T-helper 22 cell (primary cell): ENCODE data around the gene PTAFR.

Experiments used
- DNase-seq: peaks from one replicate; pipeline ENCODE4 v3.0.0-alpha.2; 2020; ENCODE audit warnings: low read depth

Gene PTAFR

DNA sequence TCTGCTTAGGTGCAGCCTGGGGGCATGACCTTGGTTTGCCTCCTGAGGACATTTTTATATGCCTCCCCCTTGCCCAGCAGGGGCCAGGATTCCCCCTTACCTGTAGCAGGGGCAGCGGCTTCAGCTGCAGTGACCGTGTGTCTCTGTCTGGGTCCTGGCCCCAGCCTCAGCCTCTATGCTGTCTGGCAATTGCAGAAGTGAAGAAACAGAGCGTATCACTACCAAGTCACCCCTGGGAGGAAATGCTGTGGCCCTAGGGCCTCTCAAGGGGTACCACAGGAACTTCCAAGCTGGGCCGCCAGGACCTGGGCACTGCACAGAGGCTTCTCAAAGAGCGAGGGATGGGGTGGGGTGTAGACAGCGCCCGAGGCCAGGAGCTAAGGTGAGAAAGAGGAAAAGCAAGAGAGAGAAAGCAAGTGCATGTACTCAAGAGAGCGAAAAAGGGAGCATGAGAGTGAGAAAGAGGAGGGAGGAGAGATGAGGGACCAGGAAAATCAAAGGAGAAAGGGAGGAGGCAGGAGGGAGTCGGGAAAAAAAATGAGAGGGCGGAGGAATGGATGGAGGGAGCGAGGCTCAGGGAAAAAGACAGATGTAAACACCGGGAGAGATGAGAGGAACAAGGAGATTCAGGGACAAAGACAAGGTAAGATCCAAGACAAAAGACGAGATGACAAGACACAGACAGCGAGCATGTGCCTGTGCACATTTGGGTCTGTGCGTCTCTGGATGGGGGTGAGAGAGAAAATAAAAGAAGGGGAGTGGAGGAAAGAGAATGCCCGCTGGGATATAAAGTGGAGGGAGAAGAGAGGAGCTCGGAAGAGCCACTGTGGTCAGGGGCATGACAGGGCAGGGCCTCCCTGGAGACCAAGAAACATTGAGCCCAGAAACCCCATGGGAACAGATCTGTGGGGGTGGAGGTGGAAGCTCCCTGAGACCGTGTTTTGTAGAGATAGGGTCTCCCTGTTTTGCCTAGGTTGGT lies at the start of gene PTAFR:
Gene PTAFR (minus strand): TSS at position 199 of the 979 bp plus-strand sequence. CDS start 25,669 bp downstream, outside the sequence.
- DNase-seq, result no peak

DNA sequence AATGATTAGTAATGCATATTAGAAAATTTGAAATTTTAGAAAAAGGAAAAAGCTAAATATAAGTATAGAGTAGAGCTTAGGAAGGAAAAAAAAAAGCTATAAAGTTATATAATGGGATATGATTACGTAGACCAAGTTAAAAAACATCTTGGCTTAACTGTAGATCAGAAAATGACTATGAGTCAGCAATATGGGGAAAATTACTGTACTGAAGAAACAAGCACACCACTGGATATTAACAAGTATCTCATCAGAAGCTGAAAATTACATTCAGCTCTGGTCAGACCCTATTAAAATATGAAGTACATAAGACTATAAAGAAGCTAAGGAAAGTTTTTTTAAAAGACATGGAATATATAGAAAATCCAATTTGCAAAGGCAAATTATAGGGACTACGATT lies 36.8 kb upstream of the PTAFR start:
- DNase-seq, result no peak

- DNase-seq, result no peak
These were observed 33.2 kb upstream of the PTAFR start for GRCh38 chr1:28209700-28210099.

DNA sequence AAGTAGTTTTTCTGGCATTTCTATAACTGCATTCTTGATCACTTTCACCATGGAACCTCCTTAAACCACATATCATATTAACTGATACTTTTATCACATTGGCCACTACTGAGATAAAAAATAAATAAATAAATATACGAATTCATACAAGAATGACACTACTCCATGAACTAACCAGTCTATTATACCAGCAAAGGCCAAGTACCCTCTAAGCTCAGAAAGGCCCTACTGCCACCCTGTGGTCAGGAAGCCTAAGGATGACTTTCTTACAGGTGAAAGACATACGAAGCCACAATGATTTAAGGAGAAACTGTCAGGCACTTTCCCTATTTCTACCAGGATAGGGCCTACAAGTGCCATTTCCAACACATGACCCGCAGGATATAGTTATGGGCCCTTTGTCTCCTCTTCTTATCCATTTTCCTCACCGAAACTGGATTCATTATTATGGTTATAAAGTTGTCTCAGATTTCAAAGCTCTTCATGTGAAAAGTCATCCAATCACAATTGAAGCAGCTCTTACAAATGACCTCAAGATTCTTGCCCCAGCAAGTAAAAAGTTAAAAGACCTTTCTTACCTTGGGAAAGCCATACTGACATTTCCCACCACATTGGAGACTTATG lies 32.4 kb upstream of the PTAFR start:
- peak; percentile 37 for DNase-seq

DNA sequence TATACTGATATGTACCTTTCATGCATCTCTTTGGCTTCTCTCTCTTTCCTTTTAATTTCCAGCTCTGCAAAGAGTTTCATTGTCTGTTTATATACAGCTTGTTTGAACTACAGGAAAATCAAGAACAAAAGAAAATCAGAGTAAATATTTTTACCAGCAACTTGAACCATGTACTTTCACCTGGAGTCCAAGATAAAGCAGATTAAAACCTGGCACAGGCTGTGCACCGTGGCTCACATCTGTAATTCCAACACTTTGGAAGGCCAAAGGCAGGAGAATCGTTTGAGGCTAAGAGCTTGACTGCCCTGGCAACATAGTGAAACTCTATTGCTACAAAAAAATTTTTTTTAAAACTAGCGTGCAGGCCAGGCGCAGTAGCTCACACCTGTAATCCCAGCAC lies 28.8 kb upstream of the PTAFR start:
- DNase-seq, result no peak

DNA sequence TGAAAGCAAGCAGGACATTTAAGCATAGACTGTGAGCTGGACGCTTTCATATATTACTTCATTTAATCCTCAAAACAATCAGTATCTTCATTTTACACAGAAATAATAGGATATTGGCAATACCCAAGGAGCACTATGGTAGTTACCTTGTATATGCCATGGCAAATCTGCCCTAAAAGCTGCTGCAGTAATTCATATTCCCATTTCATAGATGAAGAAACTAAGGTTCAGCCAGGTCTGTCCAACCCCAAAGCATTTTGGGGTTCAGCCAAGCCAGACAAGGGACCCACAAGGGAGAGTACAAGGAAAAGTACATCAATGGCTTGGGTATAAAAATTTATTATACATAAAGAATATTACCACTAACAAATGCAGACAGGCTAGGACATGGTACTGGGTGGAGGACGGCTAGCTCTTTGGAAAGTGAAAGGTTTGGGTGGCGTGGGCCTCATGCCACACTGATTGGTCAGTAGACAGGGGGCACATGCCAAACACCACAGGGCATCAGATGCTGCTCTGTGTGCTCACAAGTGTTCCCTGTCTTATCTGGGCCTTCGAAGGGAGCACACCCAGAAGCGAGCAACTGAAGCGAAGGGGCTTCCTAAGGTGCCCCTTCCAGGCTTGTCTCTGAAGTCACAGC lies 23.9 kb upstream of the PTAFR start:
- DNase-seq, result no peak

DNA sequence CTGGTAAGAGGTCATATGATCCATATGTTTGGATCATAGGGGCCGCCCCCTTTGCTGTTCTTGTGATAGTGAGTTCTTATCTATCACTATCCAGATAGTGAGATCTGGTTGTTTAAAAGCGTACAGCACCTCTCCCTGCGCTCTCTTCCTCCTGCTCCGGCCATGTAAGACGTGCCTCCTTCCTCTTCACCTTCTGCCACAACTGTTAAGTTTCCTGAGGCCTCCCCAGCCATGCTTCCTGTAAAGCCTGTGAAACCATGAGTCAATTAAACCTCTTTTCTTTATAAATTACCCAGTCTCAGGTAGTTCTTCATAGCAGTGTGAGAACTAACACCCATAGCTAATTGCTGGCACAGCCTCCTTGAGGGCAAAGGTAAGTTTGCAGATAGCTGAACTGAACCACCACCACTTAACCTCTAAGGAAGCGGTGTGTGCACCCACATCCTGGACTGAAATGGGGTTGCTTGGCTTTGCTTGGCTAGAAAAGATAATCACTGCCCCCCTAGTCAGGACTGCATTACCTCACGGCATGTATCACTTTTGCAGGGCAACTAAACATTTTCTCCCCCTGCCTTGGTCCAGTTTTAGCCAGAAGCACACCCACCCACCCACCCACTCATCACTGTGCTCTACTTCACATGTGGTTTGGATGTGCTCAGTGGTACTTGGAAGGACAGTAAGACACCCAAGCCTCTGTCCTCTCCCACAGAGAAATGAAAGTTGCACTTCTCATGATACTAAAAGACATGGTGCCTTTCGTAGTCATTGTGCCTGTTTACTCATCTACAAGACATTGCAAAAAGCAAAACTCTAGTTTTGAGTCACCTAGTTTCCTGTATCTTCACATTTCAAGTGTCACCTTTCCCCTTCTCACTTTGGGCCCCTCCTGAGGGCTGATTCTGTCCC lies 23.1 kb upstream of the PTAFR start:
- DNase-seq, result peak; percentile 50

DNA sequence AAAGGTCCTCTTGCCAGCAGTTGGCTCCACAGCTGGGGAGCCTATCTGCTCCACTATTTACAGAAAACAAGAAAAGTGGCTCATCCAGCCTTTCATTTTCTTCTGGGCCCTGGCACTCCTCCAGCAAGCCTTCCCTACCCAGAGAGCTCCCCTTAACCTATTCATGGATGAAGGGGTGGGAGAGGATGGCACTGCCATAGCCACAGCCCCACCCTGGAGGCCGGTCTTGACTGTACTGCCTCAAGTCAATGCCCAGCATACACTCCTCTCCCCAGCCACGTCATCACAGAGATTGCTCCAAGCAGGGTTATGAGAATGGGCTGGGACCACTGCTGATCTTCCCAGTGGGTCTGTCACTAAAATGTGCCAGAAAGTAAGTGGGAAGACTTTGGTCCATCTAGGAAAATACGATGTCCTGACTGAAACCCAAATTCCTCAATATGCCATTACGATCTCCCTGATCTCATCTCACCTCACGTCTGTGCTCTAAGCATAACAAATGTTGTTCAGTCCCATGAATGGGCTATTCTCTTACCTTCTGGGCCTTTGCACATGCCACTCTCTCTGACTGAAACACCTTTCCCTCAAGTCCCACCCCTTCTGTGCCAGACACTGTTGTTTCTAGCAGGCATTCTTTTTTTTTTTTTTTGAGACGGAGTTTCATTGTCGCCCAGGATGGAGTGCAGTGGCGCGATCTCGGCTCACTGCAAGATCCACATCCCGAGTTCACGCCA lies 21.4 kb upstream of the PTAFR start:
- no peak for DNase-seq

DNA sequence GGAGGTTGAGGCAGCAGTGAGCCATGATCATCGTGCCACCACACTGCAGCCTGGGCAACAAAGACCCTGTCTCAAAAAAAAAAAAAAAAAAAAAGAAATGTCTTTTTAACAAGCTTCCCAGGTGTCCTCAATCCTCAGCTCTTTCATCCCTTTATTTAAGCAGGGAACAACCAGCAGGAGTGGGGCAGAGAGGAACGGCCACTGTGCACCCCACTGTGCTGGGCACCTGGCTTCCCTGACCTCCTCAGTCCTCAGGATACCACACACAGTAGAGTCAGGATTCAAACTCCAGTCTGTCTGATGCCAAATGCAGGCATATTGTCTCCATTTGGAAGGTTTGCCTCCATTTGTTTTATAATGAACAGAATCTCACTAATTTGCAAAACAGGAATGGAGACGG lies 19.8 kb upstream of the PTAFR start:
- no peak for DNase-seq

DNA sequence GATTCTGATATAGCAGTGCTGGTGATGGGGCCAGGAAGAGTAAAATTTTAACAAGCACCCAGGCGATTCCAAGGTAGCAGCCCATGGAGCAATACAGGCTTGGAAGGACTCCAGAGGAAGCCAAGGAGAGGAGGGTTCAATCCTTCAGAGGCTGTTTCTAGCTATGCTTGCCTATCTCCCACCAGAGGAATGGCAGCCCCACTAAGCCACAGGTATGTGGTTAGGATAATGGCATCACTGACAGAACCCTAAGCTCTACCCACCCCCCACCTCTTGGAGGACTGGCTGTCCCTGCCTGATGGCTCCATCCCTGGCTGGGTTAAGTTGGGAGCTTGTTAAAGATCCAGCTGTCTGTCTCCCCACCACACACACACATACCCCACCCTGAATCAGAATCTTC lies 19.3 kb upstream of the PTAFR start:
- no peak for DNase-seq

- no peak for DNase-seq
These were observed 18.0 kb upstream of the PTAFR start for GRCh38 chr1:28194326-28195035.

- DNase-seq, result no peak
These were observed 17.2 kb upstream of the PTAFR start for GRCh38 chr1:28193701-28194161.

DNA sequence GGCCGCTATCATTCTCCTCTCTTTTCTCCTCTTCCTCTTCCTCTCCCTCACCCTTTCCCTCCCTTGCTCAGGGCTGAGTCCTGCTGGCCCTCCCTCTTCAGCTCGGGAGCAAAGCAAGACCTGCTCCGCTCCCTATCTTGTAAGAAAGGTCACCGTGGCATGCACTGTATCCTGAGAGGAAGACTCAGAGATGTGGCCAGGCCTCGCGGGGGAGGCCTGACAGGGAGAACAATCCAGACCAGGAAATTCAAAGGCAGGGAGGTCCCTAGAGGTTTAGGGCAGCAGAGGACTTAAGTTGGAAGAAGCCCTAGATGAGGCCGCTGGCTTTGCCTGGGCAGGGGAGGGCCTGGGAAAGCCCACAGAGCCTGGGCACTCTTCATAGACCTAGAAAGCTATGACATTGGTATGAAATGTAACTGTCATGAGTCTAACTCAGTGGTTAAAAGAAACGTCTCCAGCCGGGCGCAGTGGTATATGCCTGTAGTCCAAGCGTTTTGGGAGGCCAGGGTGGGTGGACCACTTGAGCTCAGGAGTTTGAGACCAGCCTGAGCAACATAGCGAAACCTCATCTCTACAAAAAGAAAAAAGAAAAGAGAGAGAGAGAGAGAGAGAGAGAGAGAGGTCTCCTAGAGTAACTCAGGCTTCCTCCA lies 14.6 kb upstream of the PTAFR start:
- DNase-seq, result no peak

- DNase-seq, result no peak
These were observed 14.0 kb upstream of the PTAFR start for GRCh38 chr1:28190337-28190979.

- DNase-seq, result no peak
These were observed 8.6 kb upstream of the PTAFR start for GRCh38 chr1:28185071-28185470.

DNA sequence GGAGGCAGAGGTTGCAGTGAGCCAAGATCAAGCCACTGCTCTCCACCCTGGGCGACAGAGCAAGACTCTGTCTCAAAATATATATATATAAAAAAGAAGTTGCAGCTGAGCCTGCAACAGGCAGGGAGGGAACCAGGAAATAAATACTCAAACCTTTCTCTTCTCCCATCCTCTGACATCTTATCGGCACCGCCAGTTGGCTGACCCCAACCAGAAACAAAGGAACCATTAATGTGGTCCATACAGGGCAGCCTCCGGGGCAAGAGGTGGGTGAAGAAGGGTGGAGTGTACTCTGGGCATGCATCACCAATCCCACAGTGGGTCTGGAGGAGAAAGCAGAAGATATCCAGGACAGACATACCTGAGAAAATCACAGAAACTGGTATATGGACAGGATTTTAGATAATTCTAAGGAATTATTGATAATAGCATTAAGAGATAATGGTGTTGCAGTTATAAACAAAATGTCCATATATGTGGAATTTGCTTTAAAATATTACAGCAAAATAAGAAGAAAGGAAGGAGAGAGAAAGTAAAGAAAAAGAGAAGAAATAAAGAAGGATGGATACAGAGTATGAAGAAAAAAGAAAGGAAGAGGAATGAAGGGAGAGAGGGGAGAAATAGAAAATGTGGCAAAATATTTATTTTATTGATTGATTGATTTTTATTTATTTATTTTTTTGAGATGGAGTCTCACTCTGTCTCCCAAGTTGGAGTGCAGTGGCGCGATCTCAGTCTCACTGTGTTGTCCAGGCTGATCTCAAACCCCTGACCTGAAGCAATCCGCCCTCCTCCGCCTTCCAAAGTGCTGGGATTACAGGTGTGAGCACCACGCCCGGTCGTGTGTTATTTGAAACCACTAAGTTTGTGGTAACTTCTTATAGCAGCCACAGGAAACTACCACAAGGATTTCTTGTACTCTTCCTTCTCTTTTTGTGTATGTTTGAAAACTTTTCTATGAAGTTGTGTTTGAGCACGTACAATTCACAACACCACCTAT lies 4.1 kb upstream of the PTAFR start:
- no peak for DNase-seq

DNA sequence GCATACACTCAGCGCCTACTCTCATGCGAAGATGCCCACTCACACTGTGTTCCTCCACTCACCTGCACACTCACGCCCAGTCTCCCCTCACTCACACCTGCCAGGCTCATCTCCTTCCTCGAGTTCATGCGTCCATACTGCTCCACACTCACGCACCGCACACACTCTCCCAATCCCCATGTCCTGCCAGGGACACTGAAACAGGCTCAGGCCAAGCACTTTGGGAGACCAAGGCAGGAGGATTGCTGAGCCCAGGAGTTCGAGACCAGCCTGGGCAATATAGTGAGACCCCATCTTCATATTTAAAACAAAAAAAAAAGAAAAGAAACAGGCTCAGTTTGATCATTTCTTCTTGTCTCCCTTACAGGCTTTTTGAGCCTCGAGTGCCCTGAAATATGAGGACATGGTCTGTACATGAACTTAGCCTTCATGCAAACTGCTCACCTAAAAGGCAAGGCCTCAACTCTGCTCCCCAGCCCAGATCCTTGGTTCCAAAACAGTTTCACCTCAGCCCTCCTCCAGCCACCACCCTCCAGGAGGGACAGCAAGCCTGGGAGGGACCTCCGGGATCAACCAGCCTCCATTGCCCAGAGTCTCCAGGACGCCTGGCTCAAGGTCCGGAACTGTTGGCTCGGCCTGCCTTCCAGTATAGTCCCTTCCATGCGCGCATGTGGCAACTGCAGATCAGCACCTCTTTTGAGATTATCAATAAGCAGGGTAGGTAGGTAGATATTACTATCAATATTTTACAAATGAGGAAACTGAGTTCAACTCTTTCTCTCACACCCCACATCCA lies 2.4 kb upstream of the PTAFR start:
- no peak for DNase-seq
